ENCODE data around the gene DSC3.

Gene DSC3

DNA sequence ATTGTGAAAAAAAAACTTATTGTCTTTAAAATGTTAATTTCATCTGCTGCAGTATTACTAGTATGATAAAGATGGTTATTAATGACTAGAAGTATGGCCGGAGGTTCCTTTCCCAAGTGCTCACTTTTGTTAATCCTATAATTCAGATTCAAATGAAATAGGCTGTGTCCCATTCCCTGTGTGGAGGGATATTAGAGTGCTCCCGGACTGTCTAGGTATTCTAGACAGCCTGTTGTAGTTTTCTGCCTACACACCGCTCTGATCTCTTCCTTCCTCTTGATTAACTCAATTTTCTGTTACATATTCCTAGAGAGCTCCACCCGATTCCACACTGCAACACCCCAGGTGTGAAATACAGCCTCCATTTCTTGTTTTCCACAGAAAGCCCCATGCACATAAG is 15.4 kb upstream of the DSC3 start:
- H3K4ac ChIP-seq (ENCODE audit: low read depth, low read length): no peak overlapping the region
- H2BK5ac ChIP-seq (ENCODE audit: low read depth, low read length, poor library complexity): no peak overlapping the region
- H3K4me2 ChIP-seq (ENCODE audit: low read length): no peak overlapping the region
- H3K23ac ChIP-seq (ENCODE audit: low read length): no peak overlapping the region
- no peak overlapping the region for H2AFZ ChIP-seq (ENCODE audit: insufficient read depth, low read length, poor library complexity)
- H2AK5ac ChIP-seq (ENCODE audit: low read length): no peak overlapping the region
- no peak overlapping the region for H4K12ac ChIP-seq (ENCODE audit: low read depth, low read length)
- H3K27me3 ChIP-seq (ENCODE audit: insufficient read depth, low read length): no peaks in the 10 kb centered on the region
- no peak overlapping the region for H3K27ac ChIP-seq (ENCODE audit: low read depth, low read length)
- H4K91ac ChIP-seq (ENCODE audit: low read depth, low read length): no peak overlapping the region
- H3K4me3 ChIP-seq (ENCODE audit: low read depth, low read length): no peak overlapping the region
- no peaks in the 10 kb centered on the region for H3K4me1 ChIP-seq (ENCODE audit: control insufficient read depth in 1 of 2, insufficient read depth in 2 of 2, low read length in 2 of 2)
- H3K14ac ChIP-seq (ENCODE audit: low read length): no peak overlapping the region
- H3K9me3 ChIP-seq (ENCODE audit: insufficient read depth, low read depth, low read length): no peaks in the 10 kb centered on the region
- no peak overlapping the region for H4K8ac ChIP-seq (ENCODE audit: low read depth, low read length)
- H3K36me3 ChIP-seq (ENCODE audit: control insufficient read depth in 1 of 2, insufficient read depth in 2 of 2, low read length in 2 of 2): no peaks in the 10 kb centered on the region
- no peaks in the 10 kb centered on the region for H3K79me1 ChIP-seq (ENCODE audit: low read length)
- no peak for DNase-seq
- whole genome bisulfite sequencing (ENCODE audit: extremely low coverage, insufficient coverage, insufficient read length): no CpG with 5 or more reads among the region's 4 CpGs
- H3K9ac ChIP-seq (ENCODE audit: low read length): no peak overlapping the region
- no peak overlapping the region for H2BK120ac ChIP-seq (ENCODE audit: insufficient read depth, low read length, poor library complexity)
- H3K18ac ChIP-seq (ENCODE audit: low read length): no peak overlapping the region
- no peaks in the 10 kb centered on the region for H3K79me2 ChIP-seq (ENCODE audit: control insufficient read depth, insufficient read depth, low read length, poor library complexity)
- H2BK12ac ChIP-seq (ENCODE audit: low read length): no peak overlapping the region

- DNase-seq: no peak
- no peaks in the 10 kb centered on the region for H3K36me3 ChIP-seq (ENCODE audit: control insufficient read depth in 1 of 2, insufficient read depth in 2 of 2, low read length in 2 of 2)
- H4K12ac ChIP-seq (ENCODE audit: low read depth, low read length): no peak overlapping the region
- WGBS (ENCODE audit: extremely low coverage, insufficient coverage, insufficient read length): no CpG with 5 or more reads among the region's 5 CpGs
- H3K4me3 ChIP-seq (ENCODE audit: low read depth, low read length): no peak overlapping the region
- H3K27ac ChIP-seq (ENCODE audit: low read depth, low read length): no peak overlapping the region
- no peak overlapping the region for H2AK5ac ChIP-seq (ENCODE audit: low read length)
- no peak overlapping the region for H3K23ac ChIP-seq (ENCODE audit: low read length)
- H3K27me3 ChIP-seq (ENCODE audit: insufficient read depth, low read length): no peaks in the 10 kb centered on the region
- no peak overlapping the region for H4K91ac ChIP-seq (ENCODE audit: low read depth, low read length)
- no peaks in the 10 kb centered on the region for H3K4me1 ChIP-seq (ENCODE audit: control insufficient read depth in 1 of 2, insufficient read depth in 2 of 2, low read length in 2 of 2)
- no peak overlapping the region for H3K4me2 ChIP-seq (ENCODE audit: low read length)
- H3K9ac ChIP-seq (ENCODE audit: low read length): no peak overlapping the region
- H4K8ac ChIP-seq (ENCODE audit: low read depth, low read length): no peak overlapping the region
- no peak overlapping the region for H3K4ac ChIP-seq (ENCODE audit: low read depth, low read length)
- H3K79me1 ChIP-seq (ENCODE audit: low read length): no peaks in the 10 kb centered on the region
- H2BK5ac ChIP-seq (ENCODE audit: low read depth, low read length, poor library complexity): no peak overlapping the region
- no peak overlapping the region for H3K18ac ChIP-seq (ENCODE audit: low read length)
- H3K79me2 ChIP-seq (ENCODE audit: control insufficient read depth, insufficient read depth, low read length, poor library complexity): no peaks in the 10 kb centered on the region
- no peaks in the 10 kb centered on the region for H3K9me3 ChIP-seq (ENCODE audit: insufficient read depth, low read depth, low read length)
- H2BK12ac ChIP-seq (ENCODE audit: low read length): no peak overlapping the region
- no peak overlapping the region for H2AFZ ChIP-seq (ENCODE audit: insufficient read depth, low read length, poor library complexity)
- H3K14ac ChIP-seq (ENCODE audit: low read length): no peak overlapping the region
- no peak overlapping the region for H2BK120ac ChIP-seq (ENCODE audit: insufficient read depth, low read length, poor library complexity)
These were observed 14.5 kb upstream of the DSC3 start for GRCh38 chr18:31057051-31057450.

GRCh38 chr18:31056296-31056695 is 13.8 kb upstream of the DSC3 start:
- H4K12ac ChIP-seq (ENCODE audit: low read depth, low read length): no peak overlapping the region
- H3K18ac ChIP-seq (ENCODE audit: low read length): no peak overlapping the region
- no CpG with 5 or more reads among the region's 2 CpGs for WGBS (ENCODE audit: extremely low coverage, insufficient coverage, insufficient read length)
- H3K4me3 ChIP-seq (ENCODE audit: low read depth, low read length): no peak overlapping the region
- H3K36me3 ChIP-seq (ENCODE audit: control insufficient read depth in 1 of 2, insufficient read depth in 2 of 2, low read length in 2 of 2): no peaks in the 10 kb centered on the region
- H2BK120ac ChIP-seq (ENCODE audit: insufficient read depth, low read length, poor library complexity): no peak overlapping the region
- DNase-seq: no peak
- no peak overlapping the region for H3K4me2 ChIP-seq (ENCODE audit: low read length)
- no peak overlapping the region for H2AK5ac ChIP-seq (ENCODE audit: low read length)
- H3K4ac ChIP-seq (ENCODE audit: low read depth, low read length): no peak overlapping the region
- no peaks in the 10 kb centered on the region for H3K27me3 ChIP-seq (ENCODE audit: insufficient read depth, low read length)
- no peaks in the 10 kb centered on the region for H3K9me3 ChIP-seq (ENCODE audit: insufficient read depth, low read depth, low read length)
- H3K27ac ChIP-seq (ENCODE audit: low read depth, low read length): no peak overlapping the region
- H3K79me2 ChIP-seq (ENCODE audit: control insufficient read depth, insufficient read depth, low read length, poor library complexity): no peaks in the 10 kb centered on the region
- no peak overlapping the region for H3K9ac ChIP-seq (ENCODE audit: low read length)
- no peak overlapping the region for H4K8ac ChIP-seq (ENCODE audit: low read depth, low read length)
- no peak overlapping the region for H4K91ac ChIP-seq (ENCODE audit: low read depth, low read length)
- H2AFZ ChIP-seq (ENCODE audit: insufficient read depth, low read length, poor library complexity): no peak overlapping the region
- no peak overlapping the region for H3K14ac ChIP-seq (ENCODE audit: low read length)
- H2BK5ac ChIP-seq (ENCODE audit: low read depth, low read length, poor library complexity): no peak overlapping the region
- H3K23ac ChIP-seq (ENCODE audit: low read length): no peak overlapping the region
- H2BK12ac ChIP-seq (ENCODE audit: low read length): no peak overlapping the region
- H3K79me1 ChIP-seq (ENCODE audit: low read length): no peaks in the 10 kb centered on the region
- H3K4me1 ChIP-seq (ENCODE audit: control insufficient read depth in 1 of 2, insufficient read depth in 2 of 2, low read length in 2 of 2): no peaks in the 10 kb centered on the region

GRCh38 chr18:31050635-31051034 is 8.1 kb upstream of the DSC3 start:
- no peak for DNase-seq
- H2BK120ac ChIP-seq (ENCODE audit: insufficient read depth, low read length, poor library complexity): no peak overlapping the region
- no CpG with 5 or more reads among the region's 3 CpGs for WGBS (ENCODE audit: extremely low coverage, insufficient coverage, insufficient read length)
- no peak overlapping the region for H3K23ac ChIP-seq (ENCODE audit: low read length)
- no peak overlapping the region for H3K4ac ChIP-seq (ENCODE audit: low read depth, low read length)
- no peaks in the 10 kb centered on the region for H3K27me3 ChIP-seq (ENCODE audit: insufficient read depth, low read length)
- no peaks in the 10 kb centered on the region for H3K79me1 ChIP-seq (ENCODE audit: low read length)
- H3K4me2 ChIP-seq (ENCODE audit: low read length): no peak overlapping the region
- H2BK5ac ChIP-seq (ENCODE audit: low read depth, low read length, poor library complexity): no peak overlapping the region
- no peak overlapping the region for H2AFZ ChIP-seq (ENCODE audit: insufficient read depth, low read length, poor library complexity)
- no peak overlapping the region for H3K18ac ChIP-seq (ENCODE audit: low read length)
- no peaks in the 10 kb centered on the region for H3K79me2 ChIP-seq (ENCODE audit: control insufficient read depth, insufficient read depth, low read length, poor library complexity)
- no peak overlapping the region for H3K14ac ChIP-seq (ENCODE audit: low read length)
- H3K9me3 ChIP-seq (ENCODE audit: insufficient read depth, low read depth, low read length): no peaks in the 10 kb centered on the region
- H4K12ac ChIP-seq (ENCODE audit: low read depth, low read length): no peak overlapping the region
- H2BK12ac ChIP-seq (ENCODE audit: low read length): no peak overlapping the region
- no peak overlapping the region for H4K8ac ChIP-seq (ENCODE audit: low read depth, low read length)
- H3K4me1 ChIP-seq (ENCODE audit: control insufficient read depth in 1 of 2, insufficient read depth in 2 of 2, low read length in 2 of 2): peaks cover 0 to 2% of the 10 kb centered on the region in 2 experiments
- no peak overlapping the region for H4K91ac ChIP-seq (ENCODE audit: low read depth, low read length)
- H3K9ac ChIP-seq (ENCODE audit: low read length): no peak overlapping the region
- no peak overlapping the region for H2AK5ac ChIP-seq (ENCODE audit: low read length)
- H3K4me3 ChIP-seq (ENCODE audit: low read depth, low read length): no peak overlapping the region
- no peak overlapping the region for H3K27ac ChIP-seq (ENCODE audit: low read depth, low read length)
- no peaks in the 10 kb centered on the region for H3K36me3 ChIP-seq (ENCODE audit: control insufficient read depth in 1 of 2, insufficient read depth in 2 of 2, low read length in 2 of 2)

All from trophoblast cell (in vitro differentiated cells and primary cell).